ENCODE measurements around the gene LIMA1.
"Not testable (repeated sequence)": the region's sequence is repeated elsewhere in the genome, so short reads cannot be mapped to it uniquely, and the experiment has no call there.

The LIMA1 gene

GRCh38 chr12:50283229-50283923, at the start of gene LIMA1:
Gene LIMA1, minus strand, starts transcription at chr12:50283520. Its CDS starts 34,769 bp downstream, at chr12:50248751.
- peak; percentile 56 for DNase-seq (ENCODE audit: low read depth, low spot score)

GRCh38 chr12:50331745-50332144, 48.4 kb upstream of the LIMA1 start:
- DNase-seq (ENCODE audit: low read depth, low spot score): no peak

GRCh38 chr12:50328664-50329063, 45.3 kb upstream of the LIMA1 start:
- not testable (repeated sequence) for DNase-seq (ENCODE audit: low read depth, low spot score)

GRCh38 chr12:50326590-50327284, 43.4 kb upstream of the LIMA1 start:
- DNase-seq (ENCODE audit: low read depth, low spot score): peak; percentile 26

- no peak for DNase-seq (ENCODE audit: low read depth, low spot score)
These were observed 42.6 kb upstream of the LIMA1 start for GRCh38 chr12:50325890-50326391.

GRCh38 chr12:50324770-50325169, 41.5 kb upstream of the LIMA1 start:
- DNase-seq (ENCODE audit: low read depth, low spot score): not testable (repeated sequence)

GRCh38 chr12:50324077-50324476, 40.8 kb upstream of the LIMA1 start:
- not testable (repeated sequence) for DNase-seq (ENCODE audit: low read depth, low spot score)

- DNase-seq (ENCODE audit: low read depth, low spot score): no peak
These were observed 38.9 kb upstream of the LIMA1 start for GRCh38 chr12:50322206-50322605.

GRCh38 chr12:50317203-50317602, 33.9 kb upstream of the LIMA1 start:
- no peak for DNase-seq (ENCODE audit: low read depth, low spot score)

GRCh38 chr12:50315803-50316202, 32.5 kb upstream of the LIMA1 start:
- no peak for DNase-seq (ENCODE audit: low read depth, low spot score)

- peak; percentile 39 for DNase-seq (ENCODE audit: low read depth, low spot score)
These were observed 31.5 kb upstream of the LIMA1 start for GRCh38 chr12:50314636-50315312.

- DNase-seq (ENCODE audit: low read depth, low spot score): not testable (repeated sequence)
These were observed 30.7 kb upstream of the LIMA1 start for GRCh38 chr12:50313971-50314370.

- DNase-seq (ENCODE audit: low read depth, low spot score): no peak
These were observed 30.1 kb upstream of the LIMA1 start for GRCh38 chr12:50313256-50313931.

GRCh38 chr12:50311858-50312609, 28.7 kb upstream of the LIMA1 start:
- not testable (repeated sequence) for DNase-seq (ENCODE audit: low read depth, low spot score)

- no peak for DNase-seq (ENCODE audit: low read depth, low spot score)
These were observed 26.6 kb upstream of the LIMA1 start for GRCh38 chr12:50309950-50310349.

GRCh38 chr12:50302686-50303085, 19.4 kb upstream of the LIMA1 start:
- DNase-seq (ENCODE audit: low read depth, low spot score): no peak

- no peak for DNase-seq (ENCODE audit: low read depth, low spot score)
These were observed 14.7 kb upstream of the LIMA1 start for GRCh38 chr12:50297996-50298395.

GRCh38 chr12:50297027-50297426, 13.7 kb upstream of the LIMA1 start:
- no peak for DNase-seq (ENCODE audit: low read depth, low spot score)

- DNase-seq (ENCODE audit: low read depth, low spot score): no peak
These were observed 13.2 kb upstream of the LIMA1 start for GRCh38 chr12:50296554-50296953.

- DNase-seq (ENCODE audit: low read depth, low spot score): no peak
These were observed 8.1 kb upstream of the LIMA1 start for GRCh38 chr12:50291377-50291776.

GRCh38 chr12:50290692-50291091, 7.4 kb upstream of the LIMA1 start:
- not testable (repeated sequence) for DNase-seq (ENCODE audit: low read depth, low spot score)
